ENCODE results near the gene KIF1C.

Gene KIF1C

DNA sequence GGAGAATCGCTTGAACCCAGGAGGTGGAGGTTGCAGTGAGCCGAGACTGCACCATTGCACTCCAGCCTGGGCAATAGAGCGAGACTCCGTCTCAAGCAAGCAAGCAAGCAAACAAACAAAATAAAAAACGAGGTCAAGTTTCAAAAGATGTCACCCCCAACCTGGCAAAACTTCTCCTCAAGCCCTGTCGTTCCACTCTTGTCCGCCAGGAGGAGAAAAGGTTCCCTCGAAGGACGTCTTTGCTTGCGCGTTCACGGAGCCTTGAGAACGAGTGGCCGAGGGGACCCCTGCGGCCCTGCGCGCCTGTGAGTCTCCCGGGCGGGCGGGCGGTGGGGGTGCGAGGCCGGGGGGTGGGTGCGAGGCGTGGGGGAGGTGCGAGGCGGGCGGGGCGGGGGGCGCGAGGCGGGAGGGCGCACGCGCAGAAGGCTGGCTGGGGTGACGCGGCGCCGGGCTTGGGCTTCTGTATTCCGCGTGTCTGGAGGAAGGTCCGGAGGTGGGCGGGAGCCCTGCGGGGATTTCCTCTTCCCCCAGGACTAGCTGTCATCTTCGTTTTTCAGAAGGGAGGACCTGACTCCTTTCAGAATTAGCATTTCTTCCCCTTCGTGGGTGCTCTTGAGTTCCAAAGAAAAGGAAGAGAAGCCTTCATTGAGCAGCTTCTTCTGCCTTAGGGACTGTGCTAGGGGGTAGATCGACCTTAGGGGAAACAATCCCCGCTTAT lies 33.8 kb downstream of the KIF1C start:
- TF ChIP-seq REST (IDR thresholded peaks at IDR 0.05; ENCODE audit: insufficient replicate concordance, low read depth): no peak
- TF ChIP-seq SPI1 (IDR thresholded peaks at IDR 0.05; ENCODE audit: borderline replicate concordance, low read depth): no peak
- TF ChIP-seq POLR2AphosphoS5 (IDR thresholded peaks at IDR 0.05; ENCODE audit: low read depth): no peak
- TF ChIP-seq GABPA (IDR thresholded peaks at IDR 0.05; ENCODE audit: low read depth): no peak
- TF ChIP-seq CTCF (IDR thresholded peaks at IDR 0.05; ENCODE audit: insufficient read depth, low read length): no peak
- DNase-seq (ENCODE audit: low read depth in 1 of 2, low spot score in 1 of 2): peak; percentile 23 to 66
- H3K27ac ChIP-seq (replicated peaks): peak overlapping the region; percentile 76

GRCh38 chr17:5032865-5033264 lies 35.1 kb downstream of the KIF1C start:
- no peak overlapping the region for H3K27ac ChIP-seq (replicated peaks)
- no peaks in the 10 kb centered on the region for H3K27me3 ChIP-seq (ENCODE audit: insufficient read depth, poor library complexity, severe bottlenecking)
- no peak for TF ChIP-seq POLR2AphosphoS5 (IDR thresholded peaks at IDR 0.05; ENCODE audit: low read depth)
- TF ChIP-seq SPI1 (IDR thresholded peaks at IDR 0.05; ENCODE audit: borderline replicate concordance, low read depth): no peak
- no peak for TF ChIP-seq REST (IDR thresholded peaks at IDR 0.05; ENCODE audit: insufficient replicate concordance, low read depth)
- no peak for TF ChIP-seq GABPA (IDR thresholded peaks at IDR 0.05; ENCODE audit: low read depth)
- no peak for TF ChIP-seq CTCF (IDR thresholded peaks at IDR 0.05; ENCODE audit: insufficient read depth, low read length)
- DNase-seq (ENCODE audit: low read depth in 1 of 2, low spot score in 1 of 2): no peak
- H3K4me3 ChIP-seq (replicated peaks; ENCODE audit: insufficient read depth, low read length): no peak overlapping the region

More for the DNA sequence above, 33.8 kb downstream of the KIF1C start:
- 0 out of 2 replicates have a peak overlapping the region, but pooled peaks have one; percentile 0 for H3K4me3 ChIP-seq (replicated peaks; ENCODE audit: insufficient read depth, low read length)
- no peaks in the 10 kb centered on the region for H3K27me3 ChIP-seq (ENCODE audit: insufficient read depth, poor library complexity, severe bottlenecking)

DNA sequence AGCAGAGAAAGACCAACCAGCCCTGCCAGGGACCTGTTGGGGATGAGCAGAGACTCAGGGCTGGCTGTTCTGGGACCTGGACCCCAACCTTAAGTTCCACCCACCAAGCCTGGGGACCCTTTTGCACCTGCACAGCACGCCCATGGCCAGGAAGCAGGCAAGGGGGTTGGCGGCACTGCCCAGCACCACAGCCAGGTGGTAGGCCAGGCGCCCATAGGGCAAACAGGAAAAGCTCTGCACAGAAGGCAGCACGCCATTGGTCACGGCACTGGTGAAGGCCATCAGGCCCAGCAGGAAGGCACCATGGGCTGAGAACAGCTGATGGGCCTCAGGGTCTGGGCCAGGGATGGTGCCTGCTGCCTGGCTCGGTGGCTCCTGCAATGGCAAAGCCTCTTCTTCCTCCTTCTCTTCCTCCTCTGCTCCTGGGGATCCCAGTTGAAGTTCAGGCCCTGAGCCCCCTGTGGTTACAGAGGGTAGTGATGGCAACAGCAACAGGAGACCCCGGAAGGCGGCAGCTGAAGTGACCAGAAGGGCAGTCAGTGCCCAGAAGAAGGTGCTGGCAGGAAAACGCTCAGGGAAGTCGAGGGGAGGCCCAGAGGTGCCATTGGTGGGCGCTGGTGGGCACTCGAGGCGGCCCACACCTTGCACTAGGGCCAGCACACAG lies 35.7 kb downstream of the KIF1C start:
- TF ChIP-seq REST (IDR thresholded peaks at IDR 0.05; ENCODE audit: insufficient replicate concordance, low read depth) (no peak), GABPA (IDR thresholded peaks at IDR 0.05; ENCODE audit: low read depth) (no peak), POLR2AphosphoS5 (IDR thresholded peaks at IDR 0.05; ENCODE audit: low read depth) (no peak), CTCF (IDR thresholded peaks at IDR 0.05; ENCODE audit: insufficient read depth, low read length) (no peak), SPI1 (IDR thresholded peaks at IDR 0.05; ENCODE audit: borderline replicate concordance, low read depth) (no peak)
- Histone ChIP-seq H3K4me3 (replicated peaks; ENCODE audit: insufficient read depth, low read length) (no peak overlapping the region), H3K27ac (replicated peaks) (no peak overlapping the region), H3K27me3 (ENCODE audit: insufficient read depth, poor library complexity, severe bottlenecking) (no peaks in the 10 kb centered on the region)
- no peak for DNase-seq (ENCODE audit: low read depth in 1 of 2, low spot score in 1 of 2)

Data from HL-60 (cell line).